C4-2B (cell line): Measurements from ENCODE around the gene TBC1D22A.

Experiments used
- H3K27ac ChIP-seq: fragments of 450-650 bp; 2 replicates; pipeline ENCODE4 v1.5.1; 2017
- CTCF ChIP-seq: fragments of 450-650 bp; conservative IDR thresholded peaks from 2 replicates; pipeline ENCODE4 v1.5.1; 2017; ENCODE audit warnings: mild to moderate bottlenecking
- ZFX ChIP-seq: fragments of 450-650 bp; IDR thresholded peaks from 2 replicates; pipeline ENCODE4 v1.6.1; 2017

TBC1D22A gene

GRCh38 chr22:47056776-47057470 lies 294.5 kb downstream of the TBC1D22A start:
- no peak overlapping the region for H3K27ac ChIP-seq
- no peak for TF ChIP-seq CTCF
- no peak for TF ChIP-seq ZFX

GRCh38 chr22:47057916-47058585 lies 295.6 kb downstream of the TBC1D22A start:
- no peak overlapping the region for H3K27ac ChIP-seq

GRCh38 chr22:47059076-47059475 lies 296.6 kb downstream of the TBC1D22A start:
- TF ChIP-seq ZFX = no peak
- TF ChIP-seq CTCF = no peak
- H3K27ac ChIP-seq = no peak overlapping the region

More at GRCh38 chr22:47057916-47058585, 295.6 kb downstream of the TBC1D22A start:
- TF ChIP-seq ZFX (no peak), CTCF (no peak)

GRCh38 chr22:47059701-47060161 lies 297.3 kb downstream of the TBC1D22A start:
- TF ChIP-seq CTCF (no peak), ZFX (no peak)
- no peak overlapping the region for H3K27ac ChIP-seq

- H3K27ac ChIP-seq = no peak overlapping the region
- TF ChIP-seq ZFX = no peak
- no peak for TF ChIP-seq CTCF
Measured at GRCh38 chr22:47060718-47061117, 298.3 kb downstream of the TBC1D22A start.

GRCh38 chr22:47061226-47061625 lies 298.8 kb downstream of the TBC1D22A start:
- H3K27ac ChIP-seq = no peak overlapping the region
- TF ChIP-seq CTCF (no peak), ZFX (no peak)

- TF ChIP-seq CTCF = no peak
- no peak for TF ChIP-seq ZFX
Measured at GRCh38 chr22:47062126-47062525, 299.7 kb downstream of the TBC1D22A start.

More at GRCh38 chr22:47062126-47062525, 299.7 kb downstream of the TBC1D22A start:
- H3K27ac ChIP-seq = no peak overlapping the region
